ENCODE results near the gene CHRDL2. TPM values are rescaled to one million over a fixed set of nuclear protein-coding genes. Genes with fewer than 3 reads are reported as not detected.
"Not testable (repeated sequence)": the region's sequence is repeated elsewhere in the genome, so short reads cannot be mapped to it uniquely, and the experiment has no call there.

Gene CHRDL2
- total RNA-seq, 2 donors from 2014 or later: 4.6 TPM; not detected in 1

GRCh38 chr11:74678591-74679512 lies 52.4 kb downstream of the CHRDL2 start:
- DNase-seq (no peak), ATAC-seq (no peak)
- intact Hi-C loops (cut with DNase I, micrococcal nuclease): no loop called here

GRCh38 chr11:74678041-74678440 lies 53.2 kb downstream of the CHRDL2 start:
- intact Hi-C loops (cut with DNase I, micrococcal nuclease): no loop called here
- DNase-seq (no peak), ATAC-seq (no peak)

DNA sequence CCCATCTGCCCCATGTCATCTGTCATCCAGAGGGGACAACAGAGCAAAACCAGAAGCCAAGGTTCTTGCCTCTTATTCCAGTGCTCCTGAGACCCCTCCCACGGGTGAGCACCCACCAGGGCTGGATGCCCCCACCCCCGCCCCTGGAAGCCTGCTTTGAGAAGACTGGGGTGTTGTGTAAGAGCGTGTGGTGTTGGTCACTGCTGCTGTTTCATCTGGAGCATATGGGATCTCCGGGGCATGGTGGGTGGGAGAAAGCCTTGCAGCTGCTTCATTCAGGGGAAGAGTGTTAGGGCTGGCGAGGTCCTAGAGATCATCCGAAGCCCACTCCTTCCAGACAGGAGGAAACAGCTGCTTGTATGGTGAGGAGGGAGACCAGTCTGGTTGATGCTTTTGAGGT lies 54.1 kb downstream of the CHRDL2 start:
- DNase-seq (no peak), ATAC-seq (no peak)
- intact Hi-C loops (cut with DNase I, micrococcal nuclease): no loop called here

DNA sequence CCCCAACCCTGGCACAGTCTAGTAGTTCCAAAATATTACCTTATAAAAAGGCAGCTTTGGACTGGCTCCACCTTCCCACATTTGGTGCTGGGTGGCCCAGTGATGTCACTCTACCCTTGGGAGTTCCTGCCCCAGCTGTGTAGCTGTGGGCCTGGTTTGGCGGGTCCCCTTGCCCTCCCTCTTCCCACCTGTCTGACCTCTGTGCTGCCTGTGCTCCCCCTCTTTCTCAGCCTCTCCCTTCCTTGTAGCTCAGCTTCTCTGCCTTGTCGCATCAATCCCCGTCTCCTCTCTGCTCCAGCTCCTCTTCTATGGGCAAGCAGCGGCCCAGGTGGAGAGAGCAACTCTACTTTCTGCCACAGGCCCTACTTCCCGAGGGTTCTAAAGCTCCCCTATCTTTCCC lies 54.6 kb downstream of the CHRDL2 start:
- DNase-seq (no peak), ATAC-seq (no peak)
- intact Hi-C loops (cut with DNase I, micrococcal nuclease): no loop called here

GRCh38 chr11:74675761-74676160 lies 55.5 kb downstream of the CHRDL2 start:
- intact Hi-C loops (cut with DNase I, micrococcal nuclease): no loop called here
- ATAC-seq (no peak), DNase-seq (no peak)

DNA sequence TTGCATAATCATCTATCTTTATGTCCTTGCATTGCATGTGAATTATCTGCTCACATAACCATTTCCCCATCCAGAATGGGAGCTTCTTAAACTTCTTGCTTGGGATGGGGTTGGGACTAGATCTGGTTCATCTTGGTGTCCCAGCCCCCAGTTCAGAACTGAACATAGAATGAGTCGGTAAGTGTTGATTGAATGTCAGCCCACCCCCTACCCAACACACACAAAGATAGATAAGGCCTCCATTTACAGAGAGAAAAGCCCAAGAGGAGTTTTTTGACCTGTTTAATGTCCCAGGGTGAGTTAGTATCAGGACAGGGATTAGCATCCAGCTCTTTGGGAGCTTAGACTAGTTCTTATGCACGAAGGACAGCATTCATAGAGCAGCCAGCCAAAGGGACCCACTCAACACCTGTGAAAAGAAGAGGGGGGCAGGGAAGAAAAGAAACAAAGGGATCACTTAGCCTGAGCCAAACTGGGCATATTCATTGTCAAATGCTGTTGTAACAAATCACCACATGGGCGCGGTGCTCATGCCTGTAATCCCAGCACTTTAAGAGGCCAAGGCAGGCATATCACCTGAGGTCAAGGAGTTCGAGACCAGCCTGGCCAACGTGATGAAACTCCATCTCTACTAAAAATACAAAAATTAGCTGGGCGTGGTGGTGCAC lies 57.4 kb downstream of the CHRDL2 start:
- intact Hi-C loops (cut with DNase I, micrococcal nuclease): no loop called here
- DNase-seq (no peak), ATAC-seq (no peak)

DNA sequence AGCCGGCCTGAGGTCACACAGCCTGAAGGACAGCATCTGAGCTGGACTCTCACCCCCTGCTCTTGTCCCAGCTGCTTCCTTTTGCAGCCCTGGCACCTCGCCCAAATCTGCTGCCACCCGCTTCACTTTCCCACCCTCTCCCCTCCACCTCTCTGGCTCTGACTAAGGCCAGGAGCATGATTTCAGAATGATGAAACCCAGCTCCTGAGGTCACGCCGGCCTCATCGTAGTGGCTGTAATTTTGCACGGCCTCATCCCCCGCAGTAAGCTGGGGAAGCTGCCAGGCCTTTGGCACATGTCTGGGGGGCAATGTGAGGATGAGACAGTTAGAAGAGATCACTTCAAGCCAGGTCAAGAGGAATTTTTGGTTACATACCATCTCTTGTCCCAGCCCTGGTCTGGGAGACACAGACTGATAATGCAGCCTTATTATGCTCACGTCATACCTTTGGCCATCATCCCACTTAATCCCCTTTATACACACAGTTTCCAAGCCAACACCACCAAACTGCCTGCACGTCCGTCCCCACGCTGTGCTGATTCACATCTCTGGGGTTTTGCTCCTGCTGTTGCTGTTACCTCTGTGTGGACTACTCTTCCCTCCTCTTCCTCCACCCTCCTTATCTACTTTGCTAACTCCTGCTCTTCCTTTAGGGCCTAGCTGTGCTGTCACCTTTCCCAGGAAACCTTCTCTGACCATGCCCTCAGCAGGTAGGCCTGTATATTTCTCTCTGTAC lies 58.1 kb downstream of the CHRDL2 start:
- intact Hi-C loops (cut with DNase I, micrococcal nuclease): no loop called here
- DNase-seq: peak; percentile 48 to 64

DNA sequence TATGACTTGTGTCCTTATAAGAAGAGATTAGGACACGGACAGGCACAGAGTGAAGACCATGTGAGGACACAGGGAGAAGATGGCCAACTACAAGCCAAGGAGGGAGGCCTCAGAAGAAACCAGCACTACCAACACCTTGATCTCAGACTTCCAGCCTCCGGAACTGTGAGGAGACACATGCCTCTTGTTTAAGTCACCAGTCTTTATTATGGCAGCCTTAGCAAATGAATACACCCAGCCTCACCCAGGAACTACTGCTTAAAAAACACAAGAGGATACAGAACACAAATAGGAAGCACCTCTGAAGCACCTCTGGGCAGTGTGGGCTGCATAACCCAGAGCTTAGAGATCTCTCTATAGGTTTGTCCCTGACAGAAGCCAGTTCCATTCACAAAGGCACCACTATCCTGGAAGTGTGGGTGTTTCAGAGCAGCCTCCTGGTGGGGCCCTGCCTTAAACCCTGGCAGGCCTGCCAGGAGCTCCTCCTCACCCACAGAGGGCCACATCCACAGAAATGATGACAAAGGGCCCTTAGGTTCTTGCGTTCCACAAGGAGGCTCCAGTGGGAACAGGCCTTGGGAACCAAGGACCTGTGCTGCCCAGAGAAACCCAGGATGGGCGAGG lies 58.8 kb downstream of the CHRDL2 start:
- DNase-seq (no peak), ATAC-seq (no peak)
- intact Hi-C loops (cut with DNase I, micrococcal nuclease): no loop called here

More for the DNA sequence above, 58.1 kb downstream of the CHRDL2 start:
- ATAC-seq: peak; percentile 17

- intact Hi-C loops (cut with DNase I, micrococcal nuclease): no loop called here
- DNase-seq (no peak), ATAC-seq (no peak)
Observed at GRCh38 chr11:74671520-74672196, 59.6 kb downstream of the CHRDL2 start.

DNA sequence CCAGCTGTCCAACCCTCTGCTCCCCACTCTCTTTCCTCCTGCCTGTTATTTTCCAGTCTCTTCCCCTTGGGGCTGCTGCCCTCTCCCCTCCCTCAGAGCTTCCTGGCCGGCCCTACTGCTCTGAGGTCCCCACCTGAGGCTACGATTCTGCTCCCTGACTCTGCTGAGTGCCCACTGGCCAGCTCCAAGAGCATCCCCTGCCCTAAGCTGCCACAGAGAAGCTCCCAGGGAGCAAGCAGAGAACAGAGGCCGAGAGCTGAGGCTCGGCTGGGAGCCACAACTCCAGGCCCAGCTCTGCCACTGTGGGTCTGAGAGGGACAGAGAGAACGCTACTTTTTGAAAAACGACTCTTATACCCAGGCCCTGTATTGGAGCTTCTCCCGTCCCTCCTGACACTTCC lies 61.1 kb downstream of the CHRDL2 start:
- DNase-seq (no peak), ATAC-seq (no peak)
- intact Hi-C loops (cut with DNase I, micrococcal nuclease): no loop called here

DNA sequence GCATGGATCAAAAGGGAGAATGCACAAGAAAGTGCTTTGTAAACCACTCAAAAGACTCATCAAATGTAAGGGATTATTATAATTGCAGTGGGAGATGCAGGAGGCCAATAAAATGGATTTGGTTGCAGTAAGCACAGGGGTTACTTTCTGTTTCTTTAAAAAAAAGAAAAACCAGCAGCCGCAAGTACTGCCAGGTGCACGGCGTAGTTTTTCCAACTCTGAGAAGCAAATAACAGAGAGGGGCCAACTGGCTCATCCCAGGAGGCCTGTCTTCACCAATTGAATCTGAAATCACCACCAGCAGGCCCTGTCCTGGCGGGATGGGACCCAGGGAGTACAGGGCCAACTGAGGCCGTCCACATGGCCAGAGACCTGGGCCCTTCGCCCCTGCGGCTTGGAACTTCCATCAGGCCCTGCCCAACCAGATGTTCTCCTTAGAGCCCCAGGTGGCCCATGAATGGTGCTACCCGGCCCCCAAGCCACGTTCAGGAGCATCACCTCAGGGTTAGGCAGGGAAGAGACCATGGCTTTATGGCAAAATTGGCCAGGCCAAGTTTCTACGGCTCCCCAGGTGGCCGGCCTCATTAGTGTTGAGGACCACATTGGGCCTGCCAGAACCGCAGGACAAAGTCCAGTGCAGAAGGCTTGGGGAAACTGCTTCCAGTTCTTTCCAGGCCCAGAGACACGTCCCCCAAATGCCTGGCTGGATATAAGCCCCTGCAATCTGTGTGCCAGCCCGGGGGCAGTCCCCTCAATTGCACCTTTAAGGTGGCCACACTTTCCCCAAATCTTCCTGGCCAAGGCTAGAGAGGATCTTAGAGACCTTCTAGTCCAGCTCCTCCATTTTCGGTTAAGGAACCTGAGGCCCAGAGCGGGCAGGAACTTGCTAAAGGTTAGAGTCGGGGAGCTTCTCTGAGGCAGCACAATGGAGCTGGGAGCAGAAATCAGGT lies 61.7 kb downstream of the CHRDL2 start:
- intact Hi-C loops (cut with DNase I, micrococcal nuclease): no loop called here
- ATAC-seq: no peak
- no peak for DNase-seq

DNA sequence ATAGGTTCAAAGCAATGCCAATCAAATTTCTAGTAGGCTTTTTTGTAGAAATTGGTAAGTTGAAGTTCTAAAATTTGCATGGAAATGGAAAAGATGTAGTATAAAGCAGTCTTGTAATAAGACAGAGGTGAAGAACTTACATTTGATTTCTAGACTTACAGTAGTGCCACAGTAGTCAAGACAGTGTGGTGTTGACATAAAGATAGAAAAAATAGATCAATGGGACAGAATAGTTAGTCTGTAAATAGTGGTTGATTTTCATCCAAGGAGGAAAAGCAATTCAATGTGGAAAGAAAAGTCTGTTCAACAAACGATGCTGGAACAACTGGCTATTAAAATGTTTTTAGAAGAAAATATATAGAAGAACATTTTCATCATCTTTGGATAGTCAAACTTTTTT lies 67.9 kb downstream of the CHRDL2 start:
- DNase-seq (no peak), ATAC-seq (no peak)
- intact Hi-C loops (cut with DNase I, micrococcal nuclease): no loop called here

- intact Hi-C loops (cut with DNase I, micrococcal nuclease): no loop called here
Observed at GRCh38 chr11:74662487-74663103, 68.6 kb downstream of the CHRDL2 start.

GRCh38 chr11:74659124-74659523 lies 72.1 kb downstream of the CHRDL2 start:
- intact Hi-C loops (cut with DNase I, micrococcal nuclease); ATAC-seq; DNase-seq: not testable (repeated sequence)

More at GRCh38 chr11:74662487-74663103, 68.6 kb downstream of the CHRDL2 start:
- ATAC-seq (no peak), DNase-seq (no peak)

DNA sequence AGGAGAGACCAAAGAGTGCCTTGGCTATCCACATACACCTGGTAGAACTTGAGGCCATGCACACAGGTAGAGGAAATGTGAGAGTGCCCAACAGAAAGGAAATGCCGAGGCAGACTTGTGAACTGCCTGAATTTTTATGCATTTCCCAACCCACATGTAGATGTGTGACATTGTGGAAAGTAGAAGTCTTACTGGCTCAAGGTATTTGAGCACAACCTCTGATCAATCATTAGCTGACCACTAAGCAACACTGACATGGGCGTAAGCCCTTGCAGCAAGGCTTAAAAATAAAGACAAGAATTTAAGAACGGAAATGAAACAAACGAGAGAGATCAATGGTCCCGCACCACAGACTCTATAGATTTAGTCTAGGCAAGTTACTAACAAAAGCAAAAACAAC lies 76.2 kb downstream of the CHRDL2 start:
- DNase-seq (no peak), ATAC-seq (no peak)
- intact Hi-C loops (cut with DNase I, micrococcal nuclease): no loop called here

- ATAC-seq (peak; percentile 28), DNase-seq (no peak)
- intact Hi-C loops (cut with DNase I, micrococcal nuclease): no loop called here
Observed at GRCh38 chr11:74650498-74650897, 80.7 kb downstream of the CHRDL2 start.

- ATAC-seq (no peak), DNase-seq (no peak)
- intact Hi-C loops (cut with DNase I, micrococcal nuclease): no loop called here
Observed at GRCh38 chr11:74648894-74649293, 82.3 kb downstream of the CHRDL2 start.

All from left colon (tissue), 2 donors.